Body of pancreas (tissue), 4 donors: ENCODE measurements around the gene CA12. TPM values are rescaled to one million over a fixed set of nuclear protein-coding genes. Genes with fewer than 3 reads are reported as not detected.

Experiments
- ATAC-seq: fragments of 150-250 bp; one replicate; pipeline ENCODE4 v1.9.1; 2016
- DNase-seq, 4 donors: peaks; one replicate each; pipeline ENCODE4 v3.0.0-alpha.2; 2019
- H3K27ac ChIP-seq, 4 donors: fragments of 200-600 bp; sonication (generic); 1 replicate in 3 of 4; 2 replicates in 1 of 4; pipeline versions ENCODE4 v1.5.1 to v1.6.1; 2016 to 2019; ENCODE audit warnings: mild to moderate bottlenecking in 1 of 4, mixed read lengths in 1 of 4, moderate library complexity in 1 of 4
- H3K27me3 ChIP-seq, 2 donors: fragments of 200-600 bp; sonication (generic); one replicate each; pipeline ENCODE4 v1.6.0; 2016; ENCODE audit warnings: mild to moderate bottlenecking in 1 of 2
- H3K36me3 ChIP-seq, 2 donors: fragments of 200-600 bp; sonication (generic); replicated peaks in 1 of 2; 2 replicates each; pipeline ENCODE4 v1.5.1; 2016; ENCODE audit warnings: low read depth in 2 of 2; ENCODE audit not compliant: insufficient read depth in 1 of 2
- H3K4me1 ChIP-seq: fragments of 200-600 bp; sonication (generic); one replicate; pipeline ENCODE4 v1.6.0; 2016
- H3K4me3 ChIP-seq, 2 donors: fragments of 200-600 bp; sonication (generic); 1 replicate in 1 of 2; 2 replicates in 1 of 2; pipeline ENCODE4 v1.5.1; 2016 to 2019
- H3K9me3 ChIP-seq, 3 donors: fragments of 200-600 bp; sonication (generic); 1 replicate in 2 of 3; 2 replicates in 1 of 3; pipeline ENCODE4 v1.5.1; 2016
- CTCF ChIP-seq, 7 experiments: fragments of 450-650 bp in 4 of 7; fragments of 200-600 bp in 3 of 7; sonication (generic) in 3 of 7; IDR thresholded peaks; one replicate each; pipeline ENCODE4 v1.5.1; 2016 to 2019; ENCODE audit warnings: antibody characterized with exemption in 7 of 7
- POLR2A ChIP-seq, 3 donors: fragments of 450-650 bp; IDR thresholded peaks; one replicate each; pipeline ENCODE4 v1.6.1; 2016; ENCODE audit warnings: antibody characterized with exemption in 3 of 3, mild to moderate bottlenecking in 2 of 3
- WGBS, 2 donors: methylation state at CpG; one replicate each; pipeline ENCODE4 v1.1.5; 2017; 5-methylcytosine and 5-hydroxymethylcytosine counted together
- intact Hi-C: fragments of 100-400 bp; cut with DNase I; formaldehyde crosslinking; loops from one replicate; pipeline ENCODE4 v1.15.1; 2023
- total RNA-seq, 2 donors: library from RNA; depleted of rRNA; stranded (reverse); fragments of >200 nt; gene quantifications; one replicate each; pipeline ENCODE4 v1.1.0, GENCODE V29; 2016

CA12 gene
- total RNA-seq, 2 donors from 2014 or later: 16.1 to 25.7 TPM

GRCh38 chr15:63385911-63386531, 4.4 kb upstream of the CA12 start:
- TF ChIP-seq CTCF (IDR thresholded peaks at IDR 0.05) (no peak), POLR2A (IDR thresholded peaks at IDR 0.05) (no peak)
- intact Hi-C loops: no loop called here
- Histone ChIP-seq H3K27me3 (no peaks in the 10 kb centered on the region), H3K9me3 (no peaks in the 10 kb centered on the region), H3K4me3 (no peak overlapping the region), H3K4me1 (peaks cover 41% of the 10 kb centered on the region), H3K27ac (no peak overlapping the region), H3K36me3 (no peaks in the 10 kb centered on the region)
- no peak for ATAC-seq
- no peak for DNase-seq
- WGBS, 2 donors: 75 to 77% methylated on average over 1 of the region's 1 CpG

GRCh38 chr15:63384906-63385305, 3.3 kb upstream of the CA12 start:
- Histone ChIP-seq H3K4me3 (no peak overlapping the region), H3K9me3 (no peaks in the 10 kb centered on the region), H3K4me1 (peaks cover 41% of the 10 kb centered on the region), H3K27me3 (no peaks in the 10 kb centered on the region), H3K36me3 (no peaks in the 10 kb centered on the region), H3K27ac (no peak overlapping the region)
- TF ChIP-seq CTCF (IDR thresholded peaks at IDR 0.05) (no peak), POLR2A (IDR thresholded peaks at IDR 0.05) (no peak)
- ATAC-seq (no peak), DNase-seq (no peak)
- intact Hi-C loops: no loop called here
- 87 to 94% methylated on average over 1 to 2 of the region's 2 CpGs for WGBS, 2 donors

- no peak overlapping the region for H3K27ac ChIP-seq
- TF ChIP-seq POLR2A (IDR thresholded peaks at IDR 0.05) (no peak), CTCF (IDR thresholded peaks at IDR 0.05) (no peak)
- DNase-seq: no peak
- H3K4me3 ChIP-seq: no peak overlapping the region
- H3K36me3 ChIP-seq: no peaks in the 10 kb centered on the region
- ATAC-seq: no peak
- no peaks in the 10 kb centered on the region for H3K9me3 ChIP-seq
- intact Hi-C loops: no loop called here
- WGBS, 2 donors: 76 to 78% methylated on average over 10 of the region's 10 CpGs
- H3K27me3 ChIP-seq: no peaks in the 10 kb centered on the region
- peaks cover 38% of the 10 kb centered on the region for H3K4me1 ChIP-seq
These were observed 1.5 kb upstream of the CA12 start for GRCh38 chr15:63382966-63383710.

GRCh38 chr15:63380808-63381282, 801 bp downstream of the CA12 start:
- H3K36me3 ChIP-seq: no peaks in the 10 kb centered on the region
- TF ChIP-seq CTCF (IDR thresholded peaks at IDR 0.05) (no peak), POLR2A (IDR thresholded peaks at IDR 0.05) (no peak)
- no peak overlapping the region for H3K4me3 ChIP-seq
- intact Hi-C loops: no loop called here
- no peaks in the 10 kb centered on the region for H3K27me3 ChIP-seq
- peak in 1 of 4 donors; percentile 32 for DNase-seq
- no peaks in the 10 kb centered on the region for H3K9me3 ChIP-seq
- WGBS, 2 donors: 45 to 53% methylated on average over 14 of the region's 14 CpGs
- H3K4me1 ChIP-seq: peaks cover 32% of the 10 kb centered on the region
- ATAC-seq: no peak
- H3K27ac ChIP-seq: peak overlapping the region in 3 of 4 donors; percentile 57 to 75 (median 69)
